SKM-1 treated with dmso at 0.1 percent for 144 hours (cell line): ENCODE measurements around the gene NUAK1.
"Not testable (repeated sequence)": the region's sequence is repeated elsewhere in the genome, so short reads cannot be mapped to it uniquely, and the experiment has no call there.

Source experiments
- DNase-seq: peaks from one replicate; lab custom pipeline; 2025; ENCODE audit not compliant: unreplicated experiment; lab: John Stamatoyannopoulos, UW

Gene NUAK1

GRCh38 chr12:106034316-106034715 is 104.4 kb downstream of the NUAK1 start:
- DNase-seq, result no peak

- DNase-seq, result no peak
Measured at GRCh38 chr12:106033161-106033675, 105.5 kb downstream of the NUAK1 start.

GRCh38 chr12:106032623-106032925 is 106.2 kb downstream of the NUAK1 start:
- no peak for DNase-seq

- no peak for DNase-seq
Measured at GRCh38 chr12:106031761-106032622, 106.8 kb downstream of the NUAK1 start.

GRCh38 chr12:106030210-106031071 is 108.3 kb downstream of the NUAK1 start:
- DNase-seq, result no peak

GRCh38 chr12:106029532-106029931 is 109.2 kb downstream of the NUAK1 start:
- DNase-seq, result no peak

- no peak for DNase-seq
Measured at GRCh38 chr12:106027911-106028310, 110.8 kb downstream of the NUAK1 start.

GRCh38 chr12:106027286-106027685 is 111.5 kb downstream of the NUAK1 start:
- DNase-seq, result no peak

GRCh38 chr12:106025129-106025528 is 113.6 kb downstream of the NUAK1 start:
- DNase-seq, result no peak

- no peak for DNase-seq
Measured at GRCh38 chr12:106023039-106023438, 115.7 kb downstream of the NUAK1 start.

- no peak for DNase-seq
Measured at GRCh38 chr12:106022568-106023012, 116.2 kb downstream of the NUAK1 start.

- no peak for DNase-seq
Measured at GRCh38 chr12:106021516-106021915, 117.2 kb downstream of the NUAK1 start.

- no peak for DNase-seq
Measured at GRCh38 chr12:106020736-106021135, 118.0 kb downstream of the NUAK1 start.

GRCh38 chr12:106019144-106019543 is 119.6 kb downstream of the NUAK1 start:
- DNase-seq, result no peak

- DNase-seq, result no peak
Measured at GRCh38 chr12:106018286-106018685, 120.5 kb downstream of the NUAK1 start.

GRCh38 chr12:106016601-106017278 is 122.0 kb downstream of the NUAK1 start:
- not testable (repeated sequence) for DNase-seq

GRCh38 chr12:106015646-106016045 is 123.1 kb downstream of the NUAK1 start:
- DNase-seq, result no peak

- no peak for DNase-seq
Measured at GRCh38 chr12:106013941-106014340, 124.8 kb downstream of the NUAK1 start.
